Peyer's patch (tissue), 4 donors: ENCODE data around the gene KRTAP10-1. TPM values are rescaled to one million over a fixed set of nuclear protein-coding genes. Genes with fewer than 3 reads are reported as not detected.
"Not testable (repeated sequence)": the region's sequence is repeated elsewhere in the genome, so short reads cannot be mapped to it uniquely, and the experiment has no call there.

ENCODE experiments used
- DNase-seq, 3 donors: peaks; one replicate each; pipeline ENCODE4 v3.0.0-alpha.2; 2017 to 2019
- H3K27ac ChIP-seq, 4 donors: fragments of 200-600 bp; sonication (generic); one replicate each; pipeline ENCODE4 v1.5.1; 2016 to 2019
- H3K27me3 ChIP-seq, 2 donors: fragments of 200-600 bp; sonication (generic); one replicate each; pipeline ENCODE4 v1.5.1; 2019
- H3K36me3 ChIP-seq, 3 donors: fragments of 200-600 bp; sonication (generic); one replicate each; pipeline ENCODE4 v1.5.1; 2016 to 2019
- H3K4me1 ChIP-seq, 4 donors: fragments of 200-600 bp; sonication (generic); one replicate each; pipeline ENCODE4 v1.5.1; 2016 to 2019
- H3K4me3 ChIP-seq, 4 donors: fragments of 200-600 bp; sonication (generic); 1 replicate in 3 of 4; 2 replicates in 1 of 4; pipeline ENCODE4 v1.5.1; 2016 to 2019; ENCODE audit warnings: mild to moderate bottlenecking in 1 of 4
- H3K9me3 ChIP-seq, 4 donors: fragments of 200-600 bp; sonication (generic); one replicate each; pipeline ENCODE4 v1.5.1; 2016 to 2019; ENCODE audit warnings: mild to moderate bottlenecking in 1 of 4
- POLR2A ChIP-seq, 2 donors: fragments of 450-650 bp; IDR thresholded peaks; one replicate each; pipeline ENCODE4 v1.5.1; 2017; ENCODE audit warnings: antibody characterized with exemption in 2 of 2, mild to moderate bottlenecking in 2 of 2, moderate library complexity in 2 of 2
- total RNA-seq, 4 donors: library from RNA; depleted of rRNA; stranded (reverse); fragments of >200 nt; gene quantifications; one replicate each; pipeline ENCODE4 v1.1.0, GENCODE V29; 2016
- TF ChIP-seq, protein P1 (sequence below), 6 experiments: fragments of 450-650 bp in 4 of 6; fragments of 200-600 bp in 2 of 6; sonication (generic) in 1 of 6; IDR thresholded peaks; one replicate each; pipeline ENCODE4 v1.5.1; 2017 to 2019; ENCODE audit warnings: antibody characterized with exemption in 6 of 6, mild to moderate bottlenecking in 3 of 6, moderate library complexity in 1 of 6

Gene KRTAP10-1
- total RNA-seq, 4 donors from 2014 or later = not detected

DNA sequence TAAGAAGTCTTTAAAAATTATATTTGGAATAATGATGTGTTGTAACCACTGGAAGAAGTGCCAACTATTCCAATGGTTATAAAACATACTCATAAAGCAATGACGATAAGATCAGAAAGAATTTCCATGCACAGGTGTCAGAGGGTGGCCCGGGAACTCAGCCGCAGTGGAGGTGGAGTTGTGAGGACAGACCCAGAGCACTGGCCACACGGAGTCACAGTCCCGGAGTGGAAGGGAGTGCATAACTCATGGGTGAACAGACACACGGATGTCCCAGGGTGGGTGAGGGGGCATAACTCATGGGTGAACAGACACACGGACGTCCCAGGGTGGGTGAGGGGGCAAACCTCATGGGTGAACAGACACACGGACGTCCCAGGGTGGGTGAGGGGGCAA, 36.0 kb upstream of the KRTAP10-1 start:
- Histone ChIP-seq H3K4me1 (no peaks in the 10 kb centered on the region), H3K9me3 (peaks cover 0 to 5% (median 0%) of the 10 kb centered on the region in 4 donors), H3K27ac (no peak overlapping the region), H3K4me3 (no peak overlapping the region), H3K27me3 (no peaks in the 10 kb centered on the region), H3K36me3 (no peaks in the 10 kb centered on the region)
- peak in 1 of 3 donors; percentile 14 for DNase-seq
- TF ChIP-seq, protein P1, sequence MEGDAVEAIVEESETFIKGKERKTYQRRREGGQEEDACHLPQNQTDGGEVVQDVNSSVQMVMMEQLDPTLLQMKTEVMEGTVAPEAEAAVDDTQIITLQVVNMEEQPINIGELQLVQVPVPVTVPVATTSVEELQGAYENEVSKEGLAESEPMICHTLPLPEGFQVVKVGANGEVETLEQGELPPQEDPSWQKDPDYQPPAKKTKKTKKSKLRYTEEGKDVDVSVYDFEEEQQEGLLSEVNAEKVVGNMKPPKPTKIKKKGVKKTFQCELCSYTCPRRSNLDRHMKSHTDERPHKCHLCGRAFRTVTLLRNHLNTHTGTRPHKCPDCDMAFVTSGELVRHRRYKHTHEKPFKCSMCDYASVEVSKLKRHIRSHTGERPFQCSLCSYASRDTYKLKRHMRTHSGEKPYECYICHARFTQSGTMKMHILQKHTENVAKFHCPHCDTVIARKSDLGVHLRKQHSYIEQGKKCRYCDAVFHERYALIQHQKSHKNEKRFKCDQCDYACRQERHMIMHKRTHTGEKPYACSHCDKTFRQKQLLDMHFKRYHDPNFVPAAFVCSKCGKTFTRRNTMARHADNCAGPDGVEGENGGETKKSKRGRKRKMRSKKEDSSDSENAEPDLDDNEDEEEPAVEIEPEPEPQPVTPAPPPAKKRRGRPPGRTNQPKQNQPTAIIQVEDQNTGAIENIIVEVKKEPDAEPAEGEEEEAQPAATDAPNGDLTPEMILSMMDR (IDR thresholded peaks at IDR 0.05) = no peak
- TF ChIP-seq POLR2A (IDR thresholded peaks at IDR 0.05) = no peak

DNA sequence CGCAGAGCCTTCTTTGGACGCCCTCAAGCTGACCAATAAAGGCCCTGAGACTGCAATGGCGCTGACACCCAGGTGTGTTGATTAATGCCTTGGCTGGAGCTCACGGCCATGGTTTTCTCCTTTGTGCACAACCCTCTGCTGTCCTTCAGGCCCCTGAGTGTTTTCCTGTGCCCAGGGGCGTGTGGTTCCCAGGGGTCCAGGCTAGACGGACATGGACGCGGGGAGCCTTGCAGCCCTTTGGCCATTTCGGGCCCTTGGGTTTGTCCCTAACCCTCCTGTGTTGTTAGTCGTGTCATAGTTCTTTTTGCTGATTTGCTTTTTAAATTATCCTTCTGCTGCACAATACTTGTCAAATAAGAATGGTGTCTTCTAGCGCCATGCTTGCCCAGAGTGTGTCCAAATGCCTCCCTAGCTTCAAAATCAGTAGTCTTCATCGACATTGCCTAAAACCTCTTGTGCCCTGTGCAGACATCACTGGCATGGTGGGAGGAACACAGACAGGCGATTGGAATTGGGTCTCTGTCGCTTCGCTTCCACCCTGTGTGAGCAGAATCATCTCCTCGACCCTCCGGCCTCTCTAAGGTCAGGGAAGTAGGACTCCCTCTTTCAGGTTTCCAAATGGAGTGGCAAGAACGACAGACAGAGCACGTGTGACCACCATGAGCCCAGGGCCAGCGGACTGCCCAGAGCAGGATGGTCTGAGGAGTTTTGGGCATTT, 35.5 kb upstream of the KRTAP10-1 start:
- H3K27ac ChIP-seq = no peak overlapping the region
- no peaks in the 10 kb centered on the region for H3K27me3 ChIP-seq
- H3K9me3 ChIP-seq = peaks cover 0 to 5% (median 0%) of the 10 kb centered on the region in 4 donors
- H3K36me3 ChIP-seq = no peaks in the 10 kb centered on the region
- no peaks in the 10 kb centered on the region for H3K4me1 ChIP-seq
- TF ChIP-seq POLR2A (IDR thresholded peaks at IDR 0.05) = no peak
- H3K4me3 ChIP-seq = no peak overlapping the region
- peak in 1 of 3 donors; percentile 34 for DNase-seq

DNA sequence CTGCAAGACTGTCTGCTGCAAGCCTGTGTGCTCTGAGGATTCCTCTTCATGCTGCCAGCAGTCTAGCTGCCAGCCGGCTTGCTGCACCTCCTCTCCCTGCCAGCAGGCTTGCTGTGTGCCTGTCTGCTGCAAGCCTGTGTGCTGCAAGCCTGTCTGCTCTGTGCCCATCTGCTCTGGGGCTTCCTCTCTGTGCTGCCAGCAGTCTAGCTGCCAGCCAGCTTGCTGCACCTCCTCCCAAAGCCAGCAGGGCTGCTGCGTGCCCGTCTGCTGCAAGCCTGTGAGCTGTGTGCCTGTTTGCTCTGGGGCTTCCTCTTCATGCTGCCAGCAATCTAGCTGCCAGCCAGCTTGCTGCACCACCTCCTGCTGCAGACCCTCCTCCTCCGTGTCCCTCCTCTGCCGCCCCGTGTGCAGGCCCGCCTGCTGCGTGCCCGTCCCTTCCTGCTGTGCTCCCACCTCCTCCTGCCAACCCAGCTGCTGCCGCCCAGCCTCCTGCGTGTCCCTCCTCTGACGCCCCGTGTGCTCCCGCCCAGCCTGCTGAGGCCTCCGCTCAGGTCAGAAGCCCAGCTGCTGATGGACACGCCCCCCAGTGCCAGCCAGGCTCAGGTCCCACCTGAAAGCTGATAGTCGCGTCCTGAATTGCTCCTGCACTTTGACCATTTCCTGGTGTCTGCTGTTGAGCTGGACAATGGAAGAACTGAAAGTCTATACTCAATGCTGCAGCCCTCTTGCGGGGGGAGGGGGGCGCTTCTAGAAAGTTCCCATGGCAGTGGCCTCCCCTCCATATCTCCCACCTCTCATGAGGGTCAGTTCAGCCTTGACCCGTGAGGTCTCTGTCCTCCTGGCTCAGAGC, 34.7 kb upstream of the KRTAP10-1 start:
- no peaks in the 10 kb centered on the region for H3K27me3 ChIP-seq
- no peaks in the 10 kb centered on the region for H3K4me1 ChIP-seq
- H3K9me3 ChIP-seq = peaks cover 0 to 5% (median 0%) of the 10 kb centered on the region in 4 donors
- H3K27ac ChIP-seq = no peak overlapping the region
- DNase-seq = peak in 2 of 3 donors; percentile 72 to 78
- no peaks in the 10 kb centered on the region for H3K36me3 ChIP-seq
- no peak for TF ChIP-seq POLR2A (IDR thresholded peaks at IDR 0.05)
- TF ChIP-seq, protein P1 (IDR thresholded peaks at IDR 0.05) = peak in 3 of 6 experiments; percentile 27 to 42 (median 35)
- H3K4me3 ChIP-seq = peak overlapping the region in 2 of 4 donors; percentile 22 to 30

DNA sequence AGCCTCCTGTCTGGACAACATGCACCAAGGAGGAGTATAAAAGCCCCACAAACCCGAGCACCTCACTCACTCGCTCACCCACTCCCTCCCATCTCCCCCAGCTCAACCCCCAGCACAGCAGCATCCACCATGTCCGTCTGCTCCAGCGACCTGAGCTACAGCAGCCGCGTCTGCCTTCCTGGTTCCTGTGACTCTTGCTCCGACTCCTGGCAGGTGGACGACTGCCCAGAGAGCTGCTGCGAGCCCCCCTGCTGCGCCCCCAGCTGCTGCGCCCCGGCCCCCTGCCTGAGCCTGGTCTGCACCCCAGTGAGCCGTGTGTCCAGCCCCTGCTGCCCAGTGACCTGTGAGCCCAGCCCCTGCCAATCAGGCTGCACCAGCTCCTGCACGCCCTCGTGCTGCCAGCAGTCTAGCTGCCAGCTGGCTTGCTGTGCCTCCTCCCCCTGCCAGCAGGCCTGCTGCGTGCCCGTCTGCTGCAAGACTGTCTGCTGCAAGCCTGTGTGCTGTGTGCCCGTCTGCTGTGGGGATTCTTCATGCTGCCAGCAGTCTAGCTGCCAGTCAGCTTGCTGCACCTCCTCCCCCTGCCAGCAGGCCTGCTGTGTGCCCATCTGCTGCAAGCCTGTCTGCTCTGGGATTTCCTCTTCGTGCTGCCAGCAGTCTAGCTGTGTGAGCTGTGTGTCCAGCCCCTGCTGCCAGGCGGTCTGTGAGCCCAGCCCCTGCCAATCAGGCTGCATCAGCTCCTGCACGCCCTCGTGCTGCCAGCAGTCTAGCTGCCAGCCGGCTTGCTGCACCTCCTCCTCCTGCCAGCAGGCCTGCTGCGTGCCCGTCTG, 33.8 kb upstream of the KRTAP10-1 start, which contains the start of gene KRTAP10-4:
TSS of gene KRTAP10-4 (plus strand) at position 100 of the 827 bp plus-strand sequence. CDS start at position 130, 30 bp downstream.
- H3K27me3 ChIP-seq, H3K27ac ChIP-seq, H3K36me3 ChIP-seq, H3K4me1 ChIP-seq, H3K9me3 ChIP-seq: not testable (repeated sequence)
- H3K4me3 ChIP-seq = peak within 1 kb of the TSS in 2 of 4 donors; percentile 22 to 30
- peak in 1 of 3 donors; percentile 24 for DNase-seq

DNA sequence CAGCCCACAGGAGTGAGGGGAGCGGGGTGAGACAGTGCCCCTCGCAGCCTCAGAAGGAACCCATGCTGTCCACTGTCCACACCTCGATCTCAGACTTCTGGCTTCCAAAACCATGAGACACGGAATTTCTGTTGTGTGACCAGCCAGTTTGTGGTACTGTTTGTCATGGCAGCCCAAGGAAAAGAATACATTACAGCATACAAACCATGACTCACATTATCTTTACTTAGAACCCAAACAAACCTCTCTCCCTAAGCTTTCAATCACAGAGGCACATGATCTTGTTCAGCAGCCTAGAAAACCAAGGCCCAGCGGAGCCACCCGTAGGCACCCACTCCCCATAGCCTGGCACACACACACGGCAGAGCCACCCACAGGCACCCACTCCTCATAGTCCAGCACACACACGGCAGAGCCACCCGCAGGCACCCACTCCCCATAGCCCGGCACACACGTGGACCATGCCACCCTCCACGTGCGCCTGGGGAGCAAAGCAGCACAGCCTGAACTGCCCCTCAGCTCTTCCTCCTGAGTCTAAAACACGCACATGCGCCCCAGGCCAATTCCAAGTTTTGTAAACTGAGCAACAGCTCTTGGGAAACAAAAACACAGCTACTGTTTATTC, 33.1 kb upstream of the KRTAP10-1 start:
- Histone ChIP-seq H3K27me3 (no peaks in the 10 kb centered on the region), H3K27ac (no peak overlapping the region)
- DNase-seq = peak in 1 of 3 donors; percentile 24

More for the DNA sequence above, 33.1 kb upstream of the KRTAP10-1 start:
- H3K4me1 ChIP-seq = no peaks in the 10 kb centered on the region
- H3K9me3 ChIP-seq = peaks cover 0 to 5% (median 0%) of the 10 kb centered on the region in 4 donors
- H3K4me3 ChIP-seq = no peak overlapping the region
- no peak for TF ChIP-seq POLR2A (IDR thresholded peaks at IDR 0.05)
- TF ChIP-seq, protein P1 (IDR thresholded peaks at IDR 0.05) = no peak
- no peaks in the 10 kb centered on the region for H3K36me3 ChIP-seq
